Mesothelial cell of epicardium (in vitro differentiated cells): Measurements from ENCODE around the gene CX3CR1. TPM values are rescaled to one million over a fixed set of nuclear protein-coding genes. Genes with fewer than 3 reads are reported as not detected.

ENCODE experiments used
- DNase-seq, 2 experiments: peaks; one replicate each; pipeline ENCODE4 v3.0.0; 2021; ENCODE audit warnings: low spot score in 2 of 2; ENCODE audit not compliant: unreplicated experiment in 2 of 2
- H3K27ac Mint-ChIP-seq: 2 replicates; pipeline ENCODE4 v1.8.0; 2021; ENCODE audit warnings: mixed read lengths
- H3K27me3 Mint-ChIP-seq: 2 replicates; pipeline ENCODE4 v1.8.0; 2021; ENCODE audit warnings: low read depth, mixed read lengths
- H3K36me3 Mint-ChIP-seq: 2 replicates; pipeline ENCODE4 v1.8.0; 2021; ENCODE audit warnings: mixed read lengths
- H3K4me1 Mint-ChIP-seq: 2 replicates; pipeline ENCODE4 v1.8.0; 2021; ENCODE audit warnings: mixed read lengths
- H3K4me3 Mint-ChIP-seq: 2 replicates; pipeline ENCODE4 v1.8.0; 2021; ENCODE audit warnings: mild to moderate bottlenecking, moderate library complexity, mixed read lengths
- H3K9me3 Mint-ChIP-seq: 2 replicates; pipeline ENCODE4 v1.8.0; 2021; ENCODE audit warnings: mixed read lengths
- CTCF ChIP-seq: fragments of 200-600 bp; sonication (generic); IDR thresholded peaks from one replicate; pipeline ENCODE4 v1.5.0; 2021; ENCODE audit warnings: antibody characterized with exemption; ENCODE audit not compliant: unreplicated experiment
- total RNA-seq: library from RNA; stranded (reverse); gene quantifications from 3 replicates; pipeline ENCODE4 v1.2.1, GENCODE V29; 2021

CX3CR1 gene
- total RNA-seq, 1 donor from 2014 or later = 0.22 TPM

GRCh38 chr3:39255503-39256325, 24.1 kb downstream of the CX3CR1 start:
- Mint-ChIP-seq H3K36me3 (no peaks in the 10 kb centered on the region), H3K4me3 (no peak overlapping the region), H3K4me1 (no peaks in the 10 kb centered on the region), H3K9me3 (no peaks in the 10 kb centered on the region), H3K27me3 (peaks cover 45% of the 10 kb centered on the region), H3K27ac (no peak overlapping the region)
- no peak for TF ChIP-seq CTCF
- DNase-seq = no peak

- Mint-ChIP-seq H3K27ac (no peak overlapping the region), H3K36me3 (no peaks in the 10 kb centered on the region), H3K4me1 (peaks cover 3% of the 10 kb centered on the region), H3K27me3 (peaks cover 42% of the 10 kb centered on the region), H3K9me3 (no peaks in the 10 kb centered on the region), H3K4me3 (no peak overlapping the region)
- TF ChIP-seq CTCF = no peak
- DNase-seq = no peak
These were observed 24.9 kb downstream of the CX3CR1 start for GRCh38 chr3:39254806-39255449.

- Mint-ChIP-seq H3K36me3 (no peaks in the 10 kb centered on the region), H3K27me3 (peaks cover 19% of the 10 kb centered on the region), H3K4me3 (no peak overlapping the region), H3K27ac (no peak overlapping the region), H3K9me3 (no peaks in the 10 kb centered on the region), H3K4me1 (peaks cover 5% of the 10 kb centered on the region)
- no peak for DNase-seq
- no peak for TF ChIP-seq CTCF
These were observed 28.3 kb downstream of the CX3CR1 start for GRCh38 chr3:39251576-39251975.

- Mint-ChIP-seq H3K4me3 (no peak overlapping the region), H3K9me3 (no peaks in the 10 kb centered on the region), H3K27ac (no peak overlapping the region), H3K27me3 (peaks cover 22% of the 10 kb centered on the region), H3K4me1 (peaks cover 5% of the 10 kb centered on the region), H3K36me3 (no peaks in the 10 kb centered on the region)
- no peak for DNase-seq
- TF ChIP-seq CTCF = no peak
These were observed 29.6 kb downstream of the CX3CR1 start for GRCh38 chr3:39250116-39250747.

- Mint-ChIP-seq H3K4me1 (peaks cover 5% of the 10 kb centered on the region), H3K27ac (no peak overlapping the region), H3K36me3 (no peaks in the 10 kb centered on the region), H3K27me3 (peaks cover 21% of the 10 kb centered on the region), H3K4me3 (no peak overlapping the region), H3K9me3 (no peaks in the 10 kb centered on the region)
- no peak for TF ChIP-seq CTCF
- DNase-seq = no peak
These were observed 30.3 kb downstream of the CX3CR1 start for GRCh38 chr3:39249453-39250115.
